LNCaP clone FGC (cell line): ENCODE results near the gene AFF4.
"Not testable (repeated sequence)": the region's sequence is repeated elsewhere in the genome, so short reads cannot be mapped to it uniquely, and the experiment has no call there.

ENCODE experiments used
- DNase-seq: peaks from one replicate; pipeline ENCODE4 v3.0.0-alpha.2; 2011; ENCODE audit warnings: low read depth
- H3K4me3 ChIP-seq: 2 replicates; pipeline ENCODE4 v1.5.1; 2011; ENCODE audit warnings: mild to moderate bottlenecking, low read depth, low read length, control low read depth
- TF ChIP-seq, protein P1 (sequence below): IDR thresholded peaks from 2 replicates; pipeline ENCODE4 v1.5.1; 2012; ENCODE audit warnings: mild to moderate bottlenecking; ENCODE audit not compliant: control insufficient read depth, insufficient read depth; ENCODE audit errors: extremely low read depth

Gene AFF4

DNA sequence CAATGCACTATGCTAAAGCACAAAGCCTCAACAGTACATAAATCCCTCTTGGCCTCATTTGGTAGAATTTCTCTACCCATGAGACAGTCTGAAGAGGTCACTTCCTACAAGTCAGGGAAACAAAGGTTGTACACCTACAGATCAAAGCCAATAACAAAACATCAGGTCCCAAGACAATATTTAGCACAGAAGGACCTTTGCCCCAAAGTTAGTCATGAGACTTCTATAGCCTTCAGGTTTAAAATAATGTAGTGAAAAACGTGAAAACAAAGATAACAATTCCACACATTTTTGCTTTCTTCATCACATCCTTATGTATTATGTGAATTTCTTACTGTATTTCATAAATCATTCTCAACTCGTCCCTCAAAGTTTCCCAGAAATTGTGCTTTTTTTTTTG is 15.8 kb downstream of the AFF4 start:
- H3K4me3 ChIP-seq, result no peak overlapping the region
- DNase-seq, result no peak
- TF ChIP-seq, protein P1, sequence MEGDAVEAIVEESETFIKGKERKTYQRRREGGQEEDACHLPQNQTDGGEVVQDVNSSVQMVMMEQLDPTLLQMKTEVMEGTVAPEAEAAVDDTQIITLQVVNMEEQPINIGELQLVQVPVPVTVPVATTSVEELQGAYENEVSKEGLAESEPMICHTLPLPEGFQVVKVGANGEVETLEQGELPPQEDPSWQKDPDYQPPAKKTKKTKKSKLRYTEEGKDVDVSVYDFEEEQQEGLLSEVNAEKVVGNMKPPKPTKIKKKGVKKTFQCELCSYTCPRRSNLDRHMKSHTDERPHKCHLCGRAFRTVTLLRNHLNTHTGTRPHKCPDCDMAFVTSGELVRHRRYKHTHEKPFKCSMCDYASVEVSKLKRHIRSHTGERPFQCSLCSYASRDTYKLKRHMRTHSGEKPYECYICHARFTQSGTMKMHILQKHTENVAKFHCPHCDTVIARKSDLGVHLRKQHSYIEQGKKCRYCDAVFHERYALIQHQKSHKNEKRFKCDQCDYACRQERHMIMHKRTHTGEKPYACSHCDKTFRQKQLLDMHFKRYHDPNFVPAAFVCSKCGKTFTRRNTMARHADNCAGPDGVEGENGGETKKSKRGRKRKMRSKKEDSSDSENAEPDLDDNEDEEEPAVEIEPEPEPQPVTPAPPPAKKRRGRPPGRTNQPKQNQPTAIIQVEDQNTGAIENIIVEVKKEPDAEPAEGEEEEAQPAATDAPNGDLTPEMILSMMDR, result no peak

DNA sequence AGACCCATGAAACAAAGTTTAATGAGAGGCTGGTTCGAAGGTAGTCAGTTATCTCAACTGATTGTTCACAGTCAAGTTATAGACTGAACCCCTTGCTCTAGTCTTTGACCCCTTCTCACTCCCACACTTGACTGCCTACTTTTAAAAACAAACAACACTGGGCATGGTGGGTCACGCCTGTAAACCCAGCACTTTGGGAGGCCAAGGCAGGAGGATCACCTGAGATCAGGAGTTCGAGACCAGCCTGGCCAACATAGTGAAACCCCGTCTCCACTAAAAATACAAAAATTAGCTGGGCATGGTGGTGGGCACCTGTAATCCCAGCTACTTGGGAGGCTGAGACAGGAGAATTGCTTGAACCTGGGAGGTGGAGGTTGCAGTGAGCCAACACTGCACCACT is 18.1 kb downstream of the AFF4 start:
- not testable (repeated sequence) for H3K4me3 ChIP-seq

DNA sequence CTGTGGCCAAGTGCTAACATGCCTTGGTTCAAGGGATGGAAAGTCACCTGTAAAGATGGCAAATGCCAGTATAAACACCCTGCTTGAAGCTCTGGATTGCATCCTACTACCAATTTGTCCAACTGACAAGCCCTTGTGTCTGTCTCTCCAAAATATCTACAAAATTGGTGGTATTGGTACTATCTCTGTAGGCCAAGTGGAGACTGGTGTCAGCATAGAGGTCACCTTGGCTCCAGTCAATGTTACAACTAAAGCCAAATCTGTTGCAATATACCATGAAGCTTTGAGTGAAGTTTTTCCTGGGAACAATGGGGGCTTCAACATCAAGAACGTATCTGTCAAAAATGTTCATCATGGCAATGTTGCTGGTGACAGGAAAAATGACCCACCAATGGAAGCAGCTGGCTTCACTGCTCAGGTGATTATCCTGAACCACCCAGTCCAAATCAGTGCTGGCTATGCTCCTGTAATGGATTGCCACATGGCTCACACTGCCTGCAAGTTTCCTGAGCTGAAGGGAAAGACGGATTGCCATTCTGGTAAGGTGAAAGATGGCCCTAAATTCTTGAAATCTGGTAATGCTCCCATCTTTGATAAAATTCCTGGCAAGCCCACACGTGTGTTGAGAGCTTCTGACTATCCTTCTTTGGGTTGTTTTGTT is 19.9 kb downstream of the AFF4 start:
- DNase-seq, result no peak
- TF ChIP-seq, protein P1, result no peak
- H3K4me3 ChIP-seq, result no peak overlapping the region

More for the DNA sequence above, 18.1 kb downstream of the AFF4 start:
- not testable (repeated sequence) for DNase-seq

DNA sequence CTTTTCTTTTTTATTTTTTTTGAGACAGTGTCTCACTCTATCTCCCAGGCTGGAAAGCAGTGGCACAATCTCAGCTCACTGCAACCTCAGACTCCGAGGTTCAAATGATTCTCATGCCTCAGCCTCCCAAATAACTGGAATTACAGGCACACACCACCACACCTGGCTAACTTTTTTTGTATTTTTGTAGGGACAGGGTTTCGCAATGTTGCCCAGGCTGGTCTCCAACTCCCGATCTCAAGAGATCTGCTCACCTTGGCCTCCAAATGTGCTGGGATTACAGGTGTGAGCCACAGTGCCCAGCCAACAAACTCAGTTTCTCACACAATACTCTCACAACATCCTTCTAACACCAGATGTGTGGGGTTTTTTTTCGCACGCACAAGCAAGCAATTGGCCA is 22.1 kb downstream of the AFF4 start:
- DNase-seq, result no peak
- no peak overlapping the region for H3K4me3 ChIP-seq
- TF ChIP-seq, protein P1, result no peak

DNA sequence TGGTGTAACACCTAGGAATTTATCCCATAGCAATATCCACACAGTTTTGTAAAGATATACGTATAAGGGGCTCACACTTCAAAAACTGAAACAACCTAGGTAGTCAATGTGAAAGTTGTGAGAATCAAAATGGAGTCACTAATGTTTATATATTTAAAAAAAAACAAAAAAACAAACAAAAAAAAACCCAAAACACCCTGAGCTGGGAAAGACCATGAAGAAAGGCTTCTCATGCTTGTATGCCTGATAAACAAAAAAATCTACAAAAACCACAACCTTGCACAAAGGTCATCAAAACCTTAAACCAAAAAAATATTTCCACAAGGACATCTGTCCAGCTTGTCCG is 35.4 kb downstream of the AFF4 start:
- DNase-seq, result no peak
- H3K4me3 ChIP-seq, result no peak overlapping the region
- TF ChIP-seq, protein P1, result no peak

DNA sequence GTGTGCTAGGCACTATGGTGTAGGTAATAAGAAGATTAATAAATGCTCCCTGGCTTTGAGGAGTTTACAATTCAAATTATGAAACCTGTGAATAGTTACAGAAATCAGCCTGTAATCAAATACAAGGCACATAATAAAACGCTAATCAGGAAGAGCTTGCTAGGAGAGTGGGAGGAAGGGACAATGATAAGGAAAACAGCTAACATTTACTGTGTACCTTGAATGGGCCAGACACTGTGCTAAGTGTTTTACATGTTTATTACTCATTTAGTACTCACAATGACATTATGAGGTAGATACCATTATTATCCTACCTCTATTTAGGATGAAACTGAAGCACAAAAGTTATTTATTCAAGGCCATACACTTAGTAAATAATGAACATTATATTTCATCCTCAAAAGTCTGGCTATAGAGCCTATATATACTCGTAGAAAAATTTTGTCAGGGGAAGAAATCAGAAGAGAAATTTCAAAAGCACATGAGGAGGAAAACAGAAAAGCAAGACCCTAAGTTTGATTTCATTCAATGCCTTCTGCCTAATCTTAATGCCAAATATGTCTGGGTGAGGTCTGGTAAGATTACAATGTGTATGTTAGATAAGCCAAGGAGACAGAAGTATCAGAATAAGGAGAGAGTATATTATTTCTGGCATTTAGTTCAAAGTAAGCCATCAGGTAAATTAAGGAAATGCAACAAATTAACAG is 35.9 kb downstream of the AFF4 start:
- TF ChIP-seq, protein P1, result no peak
- H3K4me3 ChIP-seq, result no peak overlapping the region
- DNase-seq, result no peak

DNA sequence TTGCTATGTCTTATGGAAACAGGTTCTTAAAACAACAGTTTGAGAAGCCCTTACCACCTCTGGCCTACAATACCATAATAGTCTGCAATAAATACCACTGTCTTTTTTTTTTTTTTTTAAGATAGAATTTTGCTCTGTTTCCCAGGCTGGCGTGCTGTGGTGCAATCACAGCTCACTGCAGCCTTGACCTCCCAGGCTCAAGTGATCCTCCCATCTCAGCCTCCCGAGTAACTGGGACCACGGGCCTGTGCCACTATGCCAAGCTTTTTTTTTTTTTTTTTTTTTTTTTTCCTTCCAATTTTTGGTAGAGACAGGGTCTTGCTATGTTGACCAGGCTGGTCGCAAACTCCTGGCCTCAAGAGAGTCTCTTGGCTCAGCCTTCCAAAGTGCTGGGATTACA is 37.0 kb downstream of the AFF4 start:
- TF ChIP-seq, protein P1, result no peak
- DNase-seq, result no peak
- H3K4me3 ChIP-seq, result no peak overlapping the region
